ENCODE measurements around the gene DCST2.

Gene DCST2

DNA sequence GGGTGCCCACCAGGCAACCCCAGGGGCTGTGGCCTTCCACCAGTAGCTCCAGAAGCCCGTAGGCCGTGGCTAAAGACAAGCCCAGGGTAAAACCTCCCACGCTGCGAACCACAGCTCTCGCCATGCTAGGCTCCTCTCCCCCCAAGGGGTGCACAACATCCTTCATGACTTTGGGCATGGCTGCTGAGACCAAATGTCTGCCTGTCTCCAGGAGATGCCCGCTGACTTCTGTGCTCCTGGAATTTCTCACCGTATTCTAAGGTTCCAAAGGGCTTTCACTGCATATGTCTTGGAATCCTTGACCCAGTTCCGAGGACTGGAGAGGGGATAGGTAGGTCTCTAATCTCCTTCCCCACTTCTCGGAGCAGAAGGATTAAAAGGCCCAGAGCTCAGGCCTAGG lies at the start of gene DCST2, which contains the start of gene DCST1:
Gene DCST2 (minus strand): TSS at position 258 of the 400 bp plus-strand sequence. CDS start 80 bp downstream, at position 178.
Gene DCST1 (plus strand): TSS at position 301 of the 400 bp plus-strand sequence. CDS start 213 bp downstream, outside the sequence.
- DNase-seq = no peak

- DNase-seq = no peak
Measured at GRCh38 chr1:155083052-155083541, 49.5 kb upstream of the DCST2 start.

- no peak for DNase-seq
Measured at GRCh38 chr1:155082301-155083051, 48.9 kb upstream of the DCST2 start.

GRCh38 chr1:155081472-155082300 lies 48.1 kb upstream of the DCST2 start:
- no peak for DNase-seq

- no peak for DNase-seq
Measured at GRCh38 chr1:155080312-155081228, 47.0 kb upstream of the DCST2 start.

DNA sequence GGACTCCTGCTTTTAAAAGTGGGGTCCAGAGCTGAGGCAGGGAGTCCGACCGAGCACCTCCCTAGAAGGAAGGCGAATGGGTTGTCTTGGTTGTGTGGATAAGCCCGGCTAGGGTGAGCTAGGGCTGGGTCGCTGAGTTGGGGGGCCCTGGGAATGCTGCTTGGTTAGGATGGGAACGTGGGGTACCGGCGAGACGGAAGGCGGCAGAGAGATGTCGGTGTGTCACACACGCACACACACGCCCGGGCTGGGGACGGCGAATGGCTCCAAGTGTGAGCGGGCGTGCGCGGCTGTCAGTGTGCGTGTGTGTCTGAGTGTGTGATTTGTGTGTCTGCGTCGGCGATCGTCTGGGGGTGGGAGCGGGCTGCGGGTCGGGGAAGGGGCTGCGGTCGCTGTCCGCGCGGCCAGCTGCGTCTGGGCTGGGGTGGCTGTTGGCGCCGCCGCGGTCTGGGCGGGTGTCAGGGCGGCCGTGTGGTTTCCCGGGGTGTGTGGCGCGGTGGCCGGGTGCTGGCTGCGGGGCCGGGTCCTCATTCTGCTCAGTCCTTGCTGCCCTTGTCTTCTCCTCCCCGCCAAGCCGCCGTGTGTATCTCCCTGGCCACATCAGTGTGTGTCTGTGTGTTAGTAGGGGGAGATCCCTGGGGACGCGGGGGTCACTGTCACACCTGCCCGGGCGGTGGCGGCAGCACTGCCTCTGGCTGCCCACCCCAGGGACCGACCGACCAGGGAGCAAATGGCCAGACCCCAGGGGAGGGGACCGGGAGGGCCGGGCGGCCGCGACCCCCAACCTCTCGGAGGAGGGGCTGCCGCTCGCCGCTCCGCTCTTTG lies 46.1 kb upstream of the DCST2 start:
- DNase-seq = no peak

GRCh38 chr1:155079210-155079486 lies 45.6 kb upstream of the DCST2 start:
- DNase-seq = no peak

DNA sequence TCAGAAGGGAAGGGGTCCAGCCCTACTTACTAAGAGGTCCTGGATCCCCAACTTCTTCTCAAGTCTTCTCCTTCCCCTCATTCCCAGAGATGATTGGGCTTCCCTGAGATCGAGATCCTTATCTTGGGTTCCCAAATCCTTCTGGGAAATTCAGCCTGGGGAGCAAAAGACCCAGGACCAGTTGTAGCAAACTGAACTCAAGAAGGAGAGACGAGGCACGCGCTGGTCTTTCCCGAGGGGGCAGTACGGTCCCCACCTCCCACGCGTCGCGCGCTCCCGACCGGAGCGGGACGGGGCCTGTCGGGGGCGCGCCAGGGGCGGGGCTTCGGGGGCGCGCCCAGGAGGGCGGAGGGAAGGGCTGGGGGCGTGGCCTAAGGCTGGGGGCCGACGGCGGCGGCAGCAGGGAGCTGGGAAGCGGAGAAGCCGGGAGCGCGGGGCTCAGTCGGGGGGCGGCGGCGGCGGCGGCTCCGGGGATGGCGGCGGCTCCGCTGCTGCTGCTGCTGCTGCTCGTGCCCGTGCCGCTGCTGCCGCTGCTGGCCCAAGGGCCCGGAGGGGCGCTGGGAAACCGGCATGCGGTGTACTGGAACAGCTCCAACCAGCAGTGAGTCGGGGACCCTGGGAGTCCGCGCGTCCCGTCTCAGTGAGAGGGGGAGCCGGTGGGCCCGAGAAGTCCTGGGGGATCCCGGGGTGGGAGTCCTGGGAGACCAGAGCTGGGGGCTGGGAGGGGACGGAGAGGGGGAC lies 45.1 kb upstream of the DCST2 start, which contains the start of gene EFNA3:
Gene EFNA3 (plus strand): TSS at position 369 of the 741 bp plus-strand sequence. CDS start 105 bp downstream, at position 474.
- DNase-seq = peak; percentile 55

GRCh38 chr1:155077758-155078445 lies 44.3 kb upstream of the DCST2 start:
- DNase-seq = no peak

- no peak for DNase-seq
Measured at GRCh38 chr1:155077346-155077745, 43.8 kb upstream of the DCST2 start.

- no peak for DNase-seq
Measured at GRCh38 chr1:155076371-155076770, 42.8 kb upstream of the DCST2 start.

DNA sequence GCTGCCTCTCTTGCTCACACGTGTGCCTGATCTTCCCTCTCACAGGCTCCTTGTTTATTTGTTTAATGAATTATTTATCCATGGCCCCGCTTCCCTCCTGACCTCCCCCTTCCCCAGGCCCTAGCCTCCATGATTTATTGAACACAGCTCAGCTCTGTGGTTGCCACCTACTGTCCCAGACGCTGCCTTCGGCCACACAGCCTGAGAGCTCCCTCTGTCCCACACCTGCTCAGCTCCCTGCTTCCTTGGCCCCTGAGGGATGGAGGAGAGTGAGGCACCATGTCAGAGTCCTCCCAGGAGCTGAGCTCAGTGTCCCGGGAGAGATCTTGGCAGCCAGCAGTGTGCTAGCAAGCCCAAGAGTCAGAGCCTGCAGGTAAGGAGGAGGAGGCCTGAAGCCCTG lies 42.0 kb upstream of the DCST2 start:
- DNase-seq = no peak

DNA sequence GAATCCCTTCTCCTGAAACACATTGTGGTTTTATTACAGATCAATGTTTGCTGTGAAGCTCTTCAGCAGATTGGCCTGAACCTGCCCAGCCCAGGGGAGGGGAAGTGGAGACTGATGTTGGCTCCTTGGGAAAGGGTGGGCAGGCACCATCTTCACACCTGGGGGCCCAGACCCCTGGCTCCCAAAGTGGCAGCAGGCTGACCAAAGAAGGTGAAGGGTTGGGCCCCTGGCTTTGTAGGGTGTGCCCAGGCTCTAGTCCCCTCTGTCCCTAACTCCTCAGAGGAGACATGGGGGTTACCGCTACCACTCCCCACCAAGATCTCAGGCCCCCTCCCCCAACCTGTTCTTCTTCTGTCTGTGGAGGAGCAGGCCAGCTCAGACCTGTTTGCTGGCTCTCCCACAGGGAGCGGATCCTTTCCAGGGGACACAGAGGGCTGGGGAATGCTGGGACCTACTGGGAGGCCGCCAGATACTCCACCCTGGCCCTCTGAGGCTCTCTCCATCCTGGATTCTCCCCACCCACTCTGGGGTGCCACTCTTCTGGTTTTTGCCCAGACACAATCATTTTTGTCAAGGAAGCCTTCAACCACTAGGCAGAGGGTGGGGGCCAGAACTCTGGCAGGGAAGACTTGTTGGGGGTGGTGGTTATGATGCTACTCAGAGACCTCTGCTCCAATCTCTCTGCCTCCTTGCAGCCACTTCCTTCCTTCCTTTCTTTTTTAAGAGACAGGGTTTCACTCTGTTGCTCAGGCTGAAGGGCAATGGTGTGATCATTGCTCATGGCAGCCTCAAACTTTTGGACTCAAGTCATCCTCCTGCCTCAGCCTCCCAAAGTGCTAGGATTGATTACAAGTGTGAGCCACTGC lies 40.0 kb upstream of the DCST2 start:
- no peak for DNase-seq

- no peak for DNase-seq
Measured at GRCh38 chr1:155072531-155073289, 39.1 kb upstream of the DCST2 start.

- DNase-seq = no peak
Measured at GRCh38 chr1:155071701-155072100, 38.1 kb upstream of the DCST2 start.

DNA sequence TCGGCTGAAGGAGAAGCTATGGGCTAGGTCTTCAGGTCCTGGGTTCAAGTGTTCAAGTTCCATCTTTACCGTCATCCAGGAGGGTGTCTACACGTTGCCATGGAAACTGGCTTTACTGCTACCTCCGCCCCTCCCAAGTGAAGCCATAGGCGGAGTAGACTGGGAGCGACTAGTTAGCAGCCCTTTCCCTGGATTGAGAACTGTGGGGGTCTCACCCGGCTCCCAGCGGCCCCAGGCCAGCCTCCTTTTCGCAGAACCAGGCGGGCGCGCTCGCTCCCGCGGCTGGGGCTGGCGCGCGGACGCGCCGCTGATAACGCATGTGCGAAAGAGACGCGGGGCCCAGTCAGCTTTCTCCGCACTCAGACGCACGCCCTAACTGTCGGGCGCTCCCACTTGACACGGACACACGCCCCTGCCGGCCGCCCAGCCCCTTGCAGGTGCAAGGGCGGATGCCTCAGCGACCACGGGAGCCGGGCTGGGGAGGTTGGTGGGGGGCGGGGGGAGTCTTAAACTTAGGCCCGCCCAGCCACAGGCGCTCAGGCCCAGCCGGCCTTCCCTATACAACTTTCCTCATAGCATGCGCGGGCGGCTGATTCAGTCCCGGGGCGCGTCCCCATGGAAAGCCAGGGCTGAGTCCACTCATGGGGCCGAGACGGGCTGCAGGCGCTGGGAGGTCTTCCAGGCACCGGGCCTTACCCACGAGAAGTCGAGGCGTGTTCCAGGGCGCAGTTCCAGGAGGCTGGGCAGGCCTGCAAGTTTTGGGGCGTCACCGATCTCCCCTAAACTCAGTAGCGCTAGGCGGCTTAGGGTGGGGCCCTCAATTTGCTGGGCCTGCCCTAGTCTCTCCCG lies 37.4 kb upstream of the DCST2 start:
- DNase-seq = peak; percentile 86

DNA sequence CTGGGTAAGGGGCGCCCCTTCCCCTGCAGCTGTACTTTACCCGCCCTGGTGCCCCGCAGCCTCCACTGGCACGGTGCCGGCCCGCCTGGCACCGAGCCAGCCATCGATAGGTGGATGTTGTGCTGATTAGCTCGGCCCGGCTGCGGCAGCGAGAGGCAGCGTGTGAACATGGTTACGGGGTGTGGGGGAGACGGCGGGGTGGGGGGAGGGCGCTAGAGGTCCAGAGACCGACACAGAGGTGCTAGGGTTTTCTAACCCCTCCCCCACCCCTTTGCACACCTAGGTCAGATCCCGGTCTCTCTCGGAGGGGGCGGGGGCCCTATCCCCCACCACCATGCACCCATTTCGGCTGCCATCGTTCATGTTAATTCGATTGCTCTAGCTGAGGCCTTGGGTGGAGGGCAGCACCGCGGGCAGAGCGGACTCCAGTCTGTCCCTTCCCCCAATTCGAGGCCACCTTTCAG lies 36.6 kb upstream of the DCST2 start:
- DNase-seq = no peak

Data from CD4-positive, alpha-beta T cell treated with Interleukin-15 for 1 hour (primary cell).